HEK293 (cell line): ENCODE data around the gene LPP.
A peak's percentile ranks its signal among the peaks of the same experiment; 100 is the strongest.

Experiments used
- CTCF ChIA-PET: fragments of 350-600 bp; formaldehyde crosslinking; extraction: SDS; loops from one replicate; lab custom pipeline; 2021; ENCODE audit warnings: antibody characterized with exemption; lab: Yijun Ruan, JAX
- POLR2A ChIA-PET: fragments of 300-600 bp; formaldehyde crosslinking; extraction: SDS; loops from one replicate; lab custom pipeline; 2020; ENCODE audit warnings: antibody characterized with exemption, inconsistent platforms; lab: Yijun Ruan, JAX
- H3K27ac ChIP-seq: fragments of 200-500 bp; sonication (Bioruptor generic); 2 replicates; pipeline ENCODE4 v1.5.1; 2014; ENCODE audit warnings: low read depth, low read length, control low read depth, inconsistent platforms; ENCODE audit errors: extremely low read depth
- H3K36me3 ChIP-seq, 2 experiments: fragments of 200-500 bp in 1 of 2; sonication (Bioruptor generic) in 1 of 2; 1 replicate in 1 of 2; 2 replicates in 1 of 2; pipeline ENCODE4 v1.5.1; 2014 to 2017; ENCODE audit warnings: inconsistent platforms in 2 of 2, low read length in 2 of 2; ENCODE audit not compliant: control insufficient read depth in 2 of 2, insufficient read depth in 1 of 2
- H3K4me1 ChIP-seq: fragments of 200-500 bp; sonication (Bioruptor generic); 2 replicates; pipeline ENCODE4 v1.5.1; 2014; ENCODE audit warnings: mild to moderate bottlenecking, low read length, inconsistent platforms; ENCODE audit not compliant: control insufficient read depth, insufficient read depth
- H3K4me3 ChIP-seq: 2 replicates; pipeline ENCODE4 v1.5.1; 2011; ENCODE audit warnings: low read depth, mild to moderate bottlenecking, control low read depth, low read length, moderate library complexity
- H3K9me3 ChIP-seq: fragments of 200-500 bp; sonication (Bioruptor generic); 2 replicates; pipeline ENCODE4 v1.5.1; 2014; ENCODE audit warnings: low read depth, low read length, inconsistent platforms; ENCODE audit not compliant: control insufficient read depth, insufficient read depth
- GLIS2 ChIP-seq: fragments of 450-650 bp; formaldehyde crosslinking; IDR thresholded peaks from 2 replicates; pipeline ENCODE4 v1.5.1; 2016; ENCODE audit warnings: missing biosample characterization, missing genetic modification characterization
- KLF9 ChIP-seq: fragments of 450-650 bp; formaldehyde crosslinking; IDR thresholded peaks from 2 replicates; pipeline ENCODE4 v1.5.1; 2016; ENCODE audit warnings: missing biosample characterization, missing genetic modification characterization, low read depth
- MYNN ChIP-seq: fragments of 450-650 bp; formaldehyde crosslinking; IDR thresholded peaks from 2 replicates; pipeline ENCODE4 v1.5.1; 2016; ENCODE audit warnings: missing biosample characterization, missing genetic modification characterization, borderline replicate concordance
- PRDM1 ChIP-seq: fragments of 450-650 bp; formaldehyde crosslinking; IDR thresholded peaks from 2 replicates; pipeline ENCODE4; 2016; ENCODE audit warnings: missing biosample characterization, missing genetic modification characterization
- ZBTB20 ChIP-seq: fragments of 450-650 bp; formaldehyde crosslinking; IDR thresholded peaks from 2 replicates; pipeline ENCODE4 v1.5.1; 2016; ENCODE audit warnings: missing biosample characterization, missing genetic modification characterization
- ZFHX2 ChIP-seq: fragments of 450-650 bp; formaldehyde crosslinking; conservative IDR thresholded peaks from 2 replicates; pipeline ENCODE4 v1.5.1; 2016; ENCODE audit warnings: missing biosample characterization, missing genetic modification characterization
- ZFP37 ChIP-seq: fragments of 450-650 bp; formaldehyde crosslinking; IDR thresholded peaks from 2 replicates; pipeline ENCODE4 v1.5.1; 2016; ENCODE audit warnings: missing biosample characterization, missing genetic modification characterization
- ZNF121 ChIP-seq: fragments of 450-650 bp; formaldehyde crosslinking; IDR thresholded peaks from 2 replicates; pipeline ENCODE4 v1.5.1; 2016; ENCODE audit warnings: missing biosample characterization, missing genetic modification characterization
- ZNF132 ChIP-seq: fragments of 450-650 bp; formaldehyde crosslinking; IDR thresholded peaks from 2 replicates; pipeline ENCODE4 v1.5.1; 2017; ENCODE audit warnings: missing biosample characterization, missing genetic modification characterization, borderline replicate concordance
- ZNF239 ChIP-seq: fragments of 450-650 bp; formaldehyde crosslinking; IDR thresholded peaks from 2 replicates; pipeline ENCODE4 v1.5.1; 2016; ENCODE audit warnings: missing biosample characterization, missing genetic modification characterization
- ZNF248 ChIP-seq: fragments of 450-650 bp; formaldehyde crosslinking; IDR thresholded peaks from 2 replicates; pipeline ENCODE4 v1.5.1; 2017; ENCODE audit warnings: missing biosample characterization, missing genetic modification characterization
- ZNF366 ChIP-seq: fragments of 450-650 bp; formaldehyde crosslinking; conservative IDR thresholded peaks from 2 replicates; pipeline ENCODE4 v1.5.1; 2016; ENCODE audit warnings: missing biosample characterization, missing genetic modification characterization
- ZNF394 ChIP-seq: fragments of 450-650 bp; formaldehyde crosslinking; IDR thresholded peaks from 2 replicates; pipeline ENCODE4 v1.5.1; 2016; ENCODE audit warnings: missing biosample characterization, missing genetic modification characterization, mild to moderate bottlenecking, moderate library complexity, borderline replicate concordance
- ZNF558 ChIP-seq: fragments of 450-650 bp; formaldehyde crosslinking; IDR thresholded peaks from 2 replicates; pipeline ENCODE4 v1.5.1; 2016; ENCODE audit warnings: missing biosample characterization, missing genetic modification characterization
- ZNF654 ChIP-seq: fragments of 450-650 bp; formaldehyde crosslinking; IDR thresholded peaks from 2 replicates; pipeline ENCODE4 v1.5.1; 2016; ENCODE audit warnings: low read depth, missing biosample characterization, missing genetic modification characterization
- ZNF658 ChIP-seq: fragments of 450-650 bp; formaldehyde crosslinking; IDR thresholded peaks from 2 replicates; pipeline ENCODE4; 2016; ENCODE audit warnings: missing biosample characterization, missing genetic modification characterization
- ZNF660 ChIP-seq: fragments of 450-650 bp; IDR thresholded peaks from 2 replicates; pipeline ENCODE4 v1.5.1; 2018; ENCODE audit warnings: missing biosample characterization, mild to moderate bottlenecking, missing genetic modification characterization
- ZNF747 ChIP-seq: fragments of 450-650 bp; formaldehyde crosslinking; IDR thresholded peaks from 2 replicates; pipeline ENCODE4 v1.5.1; 2016; ENCODE audit warnings: missing biosample characterization, missing genetic modification characterization
- ZSCAN23 ChIP-seq: fragments of 450-650 bp; formaldehyde crosslinking; IDR thresholded peaks from 2 replicates; pipeline ENCODE4 v1.5.1; 2016; ENCODE audit warnings: missing biosample characterization, missing genetic modification characterization
- ZSCAN30 ChIP-seq: fragments of 450-650 bp; IDR thresholded peaks from 2 replicates; pipeline ENCODE4 v1.5.1; 2018; ENCODE audit warnings: missing biosample characterization, mild to moderate bottlenecking, missing genetic modification characterization, moderate library complexity
- TF ChIP-seq, protein P1 (sequence below): fragments of 450-650 bp; formaldehyde crosslinking; IDR thresholded peaks from 2 replicates; pipeline ENCODE4 v1.5.1; 2017; ENCODE audit warnings: missing biosample characterization, missing genetic modification characterization
- TF ChIP-seq, protein P2 (sequence below): fragments of 450-650 bp; formaldehyde crosslinking; IDR thresholded peaks from 2 replicates; pipeline ENCODE4 v1.5.1; 2016; ENCODE audit warnings: missing biosample characterization, missing genetic modification characterization, low read depth
- TF ChIP-seq, protein P3 (sequence below): fragments of 450-650 bp; formaldehyde crosslinking; IDR thresholded peaks from 2 replicates; pipeline ENCODE4 v1.5.1; 2016; ENCODE audit warnings: missing biosample characterization, missing genetic modification characterization
- TF ChIP-seq, protein P4 (sequence below): fragments of 450-650 bp; formaldehyde crosslinking; conservative IDR thresholded peaks from 2 replicates; pipeline ENCODE4 v1.5.1; 2016; ENCODE audit warnings: low read depth, missing biosample characterization, missing genetic modification characterization

The LPP gene

DNA sequence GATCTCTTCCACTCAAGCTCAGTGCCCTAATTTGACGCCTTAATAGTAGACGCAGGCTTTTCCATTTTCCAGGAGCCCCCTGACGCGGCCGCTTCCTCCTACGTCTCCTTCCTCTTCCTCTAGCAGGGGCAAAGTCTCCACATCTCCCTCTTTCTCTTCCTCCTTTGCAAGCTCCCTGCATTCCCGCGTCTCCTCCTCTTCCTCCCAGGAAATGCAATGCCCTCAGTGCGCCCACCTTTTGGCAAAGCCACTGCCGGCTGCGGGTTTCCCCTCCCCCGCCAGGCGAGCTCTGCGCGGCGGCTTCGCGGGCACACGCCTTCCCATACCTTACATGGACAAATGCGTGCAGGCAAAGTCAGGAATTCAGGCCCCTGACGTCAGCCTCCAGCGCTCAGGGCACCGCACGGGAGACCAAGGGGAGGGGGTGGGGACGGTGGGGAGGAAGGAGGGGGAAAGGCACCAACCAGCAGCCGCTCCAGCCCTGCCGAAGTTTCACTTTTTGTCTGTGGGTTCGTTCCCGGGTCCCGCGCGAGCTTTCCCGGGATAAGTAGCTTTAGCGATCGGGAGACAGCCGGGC lies 432 bp upstream of the LPP start (continued):
- TF ChIP-seq KLF9 (tag by site-specific recombination) (0 out of 2 replicates have a peak, but pooled peaks have one; percentile 12), ZSCAN30 (no peak), ZBTB20 (tag by site-specific recombination) (peak; percentile 40; the same call in 1 of the 2 replicates), ZFHX2 (tag by site-specific recombination) (peak; percentile 76), ZFP37 (tag by site-specific recombination) (peak; percentile 59; the same call in 1 of the 2 replicates), MYNN (peak; percentile 35; the same call in 1 of the 2 replicates), GLIS2 (peak; percentile 41), ZNF366 (tag by site-specific recombination) (peak; percentile 72), ZNF558 (tag by site-specific recombination) (0 out of 2 replicates have a peak, but pooled peaks have one; percentile 30), ZSCAN23 (tag by site-specific recombination) (no peak), ZNF394 (peak; percentile 12; the same call in 1 of the 2 replicates), ZNF658 (no peak)
- TF ChIP-seq, protein P1, sequence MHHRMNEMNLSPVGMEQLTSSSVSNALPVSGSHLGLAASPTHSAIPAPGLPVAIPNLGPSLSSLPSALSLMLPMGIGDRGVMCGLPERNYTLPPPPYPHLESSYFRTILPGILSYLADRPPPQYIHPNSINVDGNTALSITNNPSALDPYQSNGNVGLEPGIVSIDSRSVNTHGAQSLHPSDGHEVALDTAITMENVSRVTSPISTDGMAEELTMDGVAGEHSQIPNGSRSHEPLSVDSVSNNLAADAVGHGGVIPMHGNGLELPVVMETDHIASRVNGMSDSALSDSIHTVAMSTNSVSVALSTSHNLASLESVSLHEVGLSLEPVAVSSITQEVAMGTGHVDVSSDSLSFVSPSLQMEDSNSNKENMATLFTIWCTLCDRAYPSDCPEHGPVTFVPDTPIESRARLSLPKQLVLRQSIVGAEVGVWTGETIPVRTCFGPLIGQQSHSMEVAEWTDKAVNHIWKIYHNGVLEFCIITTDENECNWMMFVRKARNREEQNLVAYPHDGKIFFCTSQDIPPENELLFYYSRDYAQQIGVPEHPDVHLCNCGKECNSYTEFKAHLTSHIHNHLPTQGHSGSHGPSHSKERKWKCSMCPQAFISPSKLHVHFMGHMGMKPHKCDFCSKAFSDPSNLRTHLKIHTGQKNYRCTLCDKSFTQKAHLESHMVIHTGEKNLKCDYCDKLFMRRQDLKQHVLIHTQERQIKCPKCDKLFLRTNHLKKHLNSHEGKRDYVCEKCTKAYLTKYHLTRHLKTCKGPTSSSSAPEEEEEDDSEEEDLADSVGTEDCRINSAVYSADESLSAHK (tag by site-specific recombination): 0 out of 2 replicates have a peak, but pooled peaks have one; percentile 29
- TF ChIP-seq, protein P2, sequence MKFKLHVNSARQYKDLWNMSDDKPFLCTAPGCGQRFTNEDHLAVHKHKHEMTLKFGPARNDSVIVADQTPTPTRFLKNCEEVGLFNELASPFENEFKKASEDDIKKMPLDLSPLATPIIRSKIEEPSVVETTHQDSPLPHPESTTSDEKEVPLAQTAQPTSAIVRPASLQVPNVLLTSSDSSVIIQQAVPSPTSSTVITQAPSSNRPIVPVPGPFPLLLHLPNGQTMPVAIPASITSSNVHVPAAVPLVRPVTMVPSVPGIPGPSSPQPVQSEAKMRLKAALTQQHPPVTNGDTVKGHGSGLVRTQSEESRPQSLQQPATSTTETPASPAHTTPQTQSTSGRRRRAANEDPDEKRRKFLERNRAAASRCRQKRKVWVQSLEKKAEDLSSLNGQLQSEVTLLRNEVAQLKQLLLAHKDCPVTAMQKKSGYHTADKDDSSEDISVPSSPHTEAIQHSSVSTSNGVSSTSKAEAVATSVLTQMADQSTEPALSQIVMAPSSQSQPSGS (tag by site-specific recombination): peak; percentile 69

DNA sequence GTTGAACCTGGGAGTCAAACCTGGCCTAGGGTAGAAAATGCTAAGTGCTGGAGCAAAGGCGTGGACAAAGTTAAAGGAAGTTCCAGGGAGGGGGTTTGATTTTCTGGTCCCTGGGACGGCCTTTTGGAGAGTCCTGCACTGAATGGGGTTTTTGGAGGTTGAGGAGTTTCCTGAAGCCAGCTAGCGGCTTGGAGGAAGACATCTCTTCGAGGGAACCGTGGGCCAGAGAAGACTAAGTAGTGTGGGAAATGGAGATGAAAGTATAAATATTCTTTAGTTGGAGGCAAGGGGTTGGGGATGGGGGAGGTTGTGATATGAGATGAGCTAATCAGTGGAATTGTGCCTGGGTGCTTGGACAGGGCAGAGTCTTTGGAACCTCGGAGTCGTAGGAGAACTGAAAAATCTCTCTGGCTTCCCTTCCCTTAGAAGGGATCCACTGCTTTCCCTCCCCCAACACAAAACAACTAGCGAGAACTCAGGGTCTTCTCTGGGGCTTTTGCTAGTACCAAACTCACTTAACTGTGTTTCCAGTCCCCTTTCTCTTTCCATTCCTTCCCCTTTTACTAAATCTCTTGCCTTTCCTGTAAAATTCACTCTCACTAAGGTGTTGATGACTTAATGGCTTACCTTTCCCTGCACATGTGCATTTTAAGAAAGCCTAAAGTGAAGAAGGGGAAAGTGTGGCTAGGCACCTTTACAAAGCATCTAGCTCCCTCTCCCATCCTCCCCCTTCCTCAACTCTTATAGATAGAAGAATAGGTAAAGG lies 1.0 kb downstream of the LPP start:
- CTCF ChIA-PET: interaction anchor here (0.6 to 1.0 kb wide), 2 partner anchors 13 to 32 kb away, joined by 3 read pairs; no protein-coding TSS in a partner anchor

DNA sequence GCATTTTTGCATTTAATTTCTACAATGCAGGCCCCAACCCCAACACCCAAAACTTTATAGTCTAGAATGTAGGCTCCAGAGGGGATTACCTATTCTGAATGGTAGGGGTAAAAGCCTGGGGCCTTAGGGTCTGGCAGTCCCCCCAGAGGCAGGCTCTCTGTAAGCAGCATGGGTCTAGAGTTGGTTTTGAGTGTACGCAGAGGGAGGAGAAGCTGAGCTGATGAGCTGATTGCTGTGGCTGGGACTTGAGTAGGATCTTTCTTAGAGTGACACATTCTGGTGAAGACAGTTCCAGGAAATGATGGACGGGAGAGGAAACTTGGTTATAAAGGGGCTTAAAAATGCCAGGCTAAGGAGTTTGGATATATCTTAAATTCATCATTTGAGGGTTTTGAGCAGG lies 2.1 kb downstream of the LPP start:
- ChIA-PET POLR2A (no interaction called here), CTCF (interaction anchor here (0.7 kb wide), 1 partner anchor 116 kb away, joined by 4 read pairs; no protein-coding TSS in a partner anchor)
- no peaks in the 10 kb centered on the region; the same call in 1 of the 2 replicates for H3K4me1 ChIP-seq
- H3K27ac ChIP-seq: no peak overlapping the region
- H3K36me3 ChIP-seq: no peaks in the 10 kb centered on the region
- H3K9me3 ChIP-seq: no peaks in the 10 kb centered on the region
- no peak overlapping the region for H3K4me3 ChIP-seq
- TF ChIP-seq ZNF121 (tag by site-specific recombination) (no peak), ZNF239 (no peak), ZNF248 (tag by site-specific recombination) (no peak), ZNF747 (tag by site-specific recombination) (no peak), ZNF660 (no peak), ZNF132 (tag by site-specific recombination) (no peak)
- TF ChIP-seq, protein P3, sequence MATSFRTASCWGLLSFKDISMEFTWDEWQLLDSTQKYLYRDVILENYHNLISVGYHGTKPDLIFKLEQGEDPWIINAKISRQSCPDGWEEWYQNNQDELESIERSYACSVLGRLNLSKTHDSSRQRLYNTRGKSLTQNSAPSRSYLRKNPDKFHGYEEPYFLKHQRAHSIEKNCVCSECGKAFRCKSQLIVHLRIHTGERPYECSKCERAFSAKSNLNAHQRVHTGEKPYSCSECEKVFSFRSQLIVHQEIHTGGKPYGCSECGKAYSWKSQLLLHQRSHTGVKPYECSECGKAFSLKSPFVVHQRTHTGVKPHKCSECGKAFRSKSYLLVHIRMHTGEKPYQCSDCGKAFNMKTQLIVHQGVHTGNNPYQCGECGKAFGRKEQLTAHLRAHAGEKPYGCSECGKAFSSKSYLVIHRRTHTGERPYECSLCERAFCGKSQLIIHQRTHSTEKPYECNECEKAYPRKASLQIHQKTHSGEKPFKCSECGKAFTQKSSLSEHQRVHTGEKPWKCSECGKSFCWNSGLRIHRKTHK: no peak
- TF ChIP-seq, protein P4, sequence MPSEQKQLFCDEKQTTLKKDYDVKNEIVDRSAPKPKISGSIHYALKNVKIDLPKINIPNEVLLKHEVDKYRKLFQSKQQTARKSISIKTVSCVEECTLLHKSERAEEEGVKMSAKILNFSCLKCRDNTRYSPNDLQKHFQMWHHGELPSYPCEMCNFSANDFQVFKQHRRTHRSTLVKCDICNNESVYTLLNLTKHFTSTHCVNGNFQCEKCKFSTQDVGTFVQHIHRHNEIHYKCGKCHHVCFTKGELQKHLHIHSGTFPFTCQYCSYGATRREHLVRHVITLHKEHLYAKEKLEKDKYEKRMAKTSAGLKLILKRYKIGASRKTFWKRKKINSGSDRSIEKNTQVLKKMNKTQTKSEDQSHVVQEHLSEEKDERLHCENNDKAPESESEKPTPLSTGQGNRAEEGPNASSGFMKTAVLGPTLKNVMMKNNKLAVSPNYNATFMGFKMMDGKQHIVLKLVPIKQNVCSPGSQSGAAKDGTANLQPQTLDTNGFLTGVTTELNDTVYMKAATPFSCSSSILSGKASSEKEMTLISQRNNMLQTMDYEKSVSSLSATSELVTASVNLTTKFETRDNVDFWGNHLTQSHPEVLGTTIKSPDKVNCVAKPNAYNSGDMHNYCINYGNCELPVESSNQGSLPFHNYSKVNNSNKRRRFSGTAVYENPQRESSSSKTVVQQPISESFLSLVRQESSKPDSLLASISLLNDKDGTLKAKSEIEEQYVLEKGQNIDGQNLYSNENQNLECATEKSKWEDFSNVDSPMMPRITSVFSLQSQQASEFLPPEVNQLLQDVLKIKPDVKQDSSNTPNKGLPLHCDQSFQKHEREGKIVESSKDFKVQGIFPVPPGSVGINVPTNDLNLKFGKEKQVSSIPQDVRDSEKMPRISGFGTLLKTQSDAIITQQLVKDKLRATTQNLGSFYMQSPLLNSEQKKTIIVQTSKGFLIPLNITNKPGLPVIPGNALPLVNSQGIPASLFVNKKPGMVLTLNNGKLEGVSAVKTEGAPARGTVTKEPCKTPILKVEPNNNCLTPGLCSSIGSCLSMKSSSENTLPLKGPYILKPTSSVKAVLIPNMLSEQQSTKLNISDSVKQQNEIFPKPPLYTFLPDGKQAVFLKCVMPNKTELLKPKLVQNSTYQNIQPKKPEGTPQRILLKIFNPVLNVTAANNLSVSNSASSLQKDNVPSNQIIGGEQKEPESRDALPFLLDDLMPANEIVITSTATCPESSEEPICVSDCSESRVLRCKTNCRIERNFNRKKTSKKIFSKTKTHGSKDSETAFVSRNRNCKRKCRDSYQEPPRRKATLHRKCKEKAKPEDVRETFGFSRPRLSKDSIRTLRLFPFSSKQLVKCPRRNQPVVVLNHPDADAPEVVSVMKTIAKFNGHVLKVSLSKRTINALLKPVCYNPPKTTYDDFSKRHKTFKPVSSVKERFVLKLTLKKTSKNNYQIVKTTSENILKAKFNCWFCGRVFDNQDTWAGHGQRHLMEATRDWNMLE (tag by site-specific recombination): no peak

More for the DNA sequence above, 1.0 kb downstream of the LPP start:
- Histone ChIP-seq H3K4me3 (peak overlapping the region; percentile 72), H3K9me3 (no peaks in the 10 kb centered on the region), H3K36me3 (no peaks in the 10 kb centered on the region), H3K4me1 (no peaks in the 10 kb centered on the region; the same call in 1 of the 2 replicates), H3K27ac (no peak overlapping the region)
- POLR2A ChIA-PET: no interaction called here
- TF ChIP-seq ZNF654 (tag by site-specific recombination) (no peak), PRDM1 (tag by site-specific recombination) (peak; percentile 98)
